GM23338 (cell line): ENCODE results near the gene AMPD3. TPM values are rescaled to one million over a fixed set of nuclear protein-coding genes. Genes with fewer than 3 reads are reported as not detected.

Experiments
- ATAC-seq: fragments of 200-7000 bp; cut with Tn5 transposase; 3 replicates; pipeline ENCODE4 v1.9.1; 2020
- DNase-seq: peaks from one replicate; pipeline ENCODE4 v3.0.0-alpha.2; 2015; ENCODE audit warnings: low spot score
- H2AFZ ChIP-seq: fragments of 200-600 bp; sonication (generic); 2 replicates; pipeline ENCODE4 v1.8.0; 2016; ENCODE audit warnings: antibody characterized with exemption, mild to moderate bottlenecking, moderate library complexity
- H3F3A ChIP-seq: fragments of 200-600 bp; sonication (generic); replicated peaks from 2 replicates; pipeline ENCODE4 v1.8.0; 2017; ENCODE audit warnings: antibody characterized with exemption, mixed run types, low read depth
- H3K27ac ChIP-seq: fragments of 200-600 bp; sonication (generic); 2 replicates; pipeline ENCODE4 v1.6.1; 2016; ENCODE audit warnings: low read depth
- H3K27me3 ChIP-seq: fragments of 200-600 bp; sonication (generic); 2 replicates; pipeline ENCODE4 v1.8.0; 2016; ENCODE audit warnings: mild to moderate bottlenecking, mixed run types, moderate library complexity; ENCODE audit not compliant: insufficient read depth
- H3K36me3 ChIP-seq: fragments of 200-600 bp; sonication (generic); 2 replicates; pipeline ENCODE4 v1.8.0; 2016; ENCODE audit warnings: mild to moderate bottlenecking; ENCODE audit not compliant: insufficient read depth
- H3K4me1 ChIP-seq: fragments of 200-600 bp; sonication (generic); 2 replicates; pipeline ENCODE4 v1.8.0; 2016; ENCODE audit warnings: mild to moderate bottlenecking, moderate library complexity; ENCODE audit not compliant: insufficient read depth
- H3K4me2 ChIP-seq: fragments of 200-600 bp; sonication (generic); 2 replicates; pipeline ENCODE4 v1.7.1; 2017; ENCODE audit warnings: mixed run types
- H3K4me3 ChIP-seq: fragments of 200-600 bp; sonication (generic); 2 replicates; pipeline ENCODE4 v1.6.1; 2016; ENCODE audit warnings: mixed run types
- H3K79me2 ChIP-seq: fragments of 200-600 bp; sonication (generic); replicated peaks from 2 replicates; pipeline ENCODE4 v1.8.0; 2017; ENCODE audit warnings: mild to moderate bottlenecking; ENCODE audit not compliant: insufficient read depth
- H3K9me2 ChIP-seq: fragments of 200-600 bp; sonication (generic); 2 replicates; pipeline ENCODE4 v1.8.0; 2017; ENCODE audit not compliant: insufficient read depth
- H4K20me1 ChIP-seq: fragments of 200-600 bp; sonication (generic); replicated peaks from 2 replicates; pipeline ENCODE4 v1.8.0; 2017; ENCODE audit warnings: mild to moderate bottlenecking; ENCODE audit not compliant: insufficient read depth
- H3K27ac Mint-ChIP-seq: 2 replicates; pipeline ENCODE4 v1.8.0; 2020; ENCODE audit warnings: inconsistent platforms, mild to moderate bottlenecking, moderate library complexity, mixed read lengths
- H3K27me3 Mint-ChIP-seq: 3 replicates; pipeline ENCODE4 v1.8.0; 2022; ENCODE audit warnings: low read depth, mild to moderate bottlenecking, moderate library complexity, mixed read lengths, inconsistent platforms; ENCODE audit not compliant: insufficient read depth, poor library complexity
- H3K36me3 Mint-ChIP-seq: 3 replicates; pipeline ENCODE4 v1.8.0; 2021; ENCODE audit warnings: low read depth, mild to moderate bottlenecking, inconsistent platforms, moderate library complexity, mixed read lengths
- H3K4me1 Mint-ChIP-seq: 3 replicates; pipeline ENCODE4 v1.8.0; 2020; ENCODE audit warnings: mild to moderate bottlenecking, inconsistent platforms, mixed read lengths
- H3K4me3 Mint-ChIP-seq: 3 replicates; pipeline ENCODE4 v1.8.0; 2021; ENCODE audit warnings: moderate library complexity, mild to moderate bottlenecking, inconsistent platforms, mixed read lengths
- H3K9me3 Mint-ChIP-seq: 3 replicates; pipeline ENCODE4 v1.8.0; 2020; ENCODE audit warnings: moderate library complexity, mild to moderate bottlenecking, inconsistent platforms, mixed read lengths
- CREB1 ChIP-seq: fragments of 250-450 bp; sonication (Bioruptor Pico); IDR thresholded peaks from 2 replicates; pipeline ENCODE4 v1.5.0; 2020; ENCODE audit warnings: low read depth, mild to moderate bottlenecking, moderate library complexity
- EZH2 ChIP-seq: fragments of 200-600 bp; sonication (generic); IDR thresholded peaks from one replicate; pipeline ENCODE4 v1.8.0; 2017; ENCODE audit warnings: antibody characterized with exemption, mild to moderate bottlenecking, low read depth; ENCODE audit not compliant: unreplicated experiment
- EZH2phosphoT487 ChIP-seq: fragments of 200-600 bp; sonication (generic); IDR thresholded peaks from one replicate; pipeline ENCODE4 v1.8.1; 2018; ENCODE audit warnings: antibody characterized with exemption; ENCODE audit not compliant: unreplicated experiment
- JUNB ChIP-seq: IDR thresholded peaks from one replicate; pipeline ENCODE4 v1.6.1; 2016; ENCODE audit warnings: antibody characterized with exemption; ENCODE audit not compliant: unreplicated experiment
- NANOG ChIP-seq: IDR thresholded peaks from 2 replicates; pipeline ENCODE4 v1.6.1; 2016; ENCODE audit warnings: antibody characterized with exemption, borderline replicate concordance
- POLR2AphosphoS5 ChIP-seq: IDR thresholded peaks from 2 replicates; pipeline ENCODE4 v1.6.1; 2016; ENCODE audit warnings: antibody characterized with exemption, low read depth
- STAT1 ChIP-seq: IDR thresholded peaks from one replicate; pipeline ENCODE4 v1.6.1; 2016; ENCODE audit warnings: antibody characterized with exemption; ENCODE audit not compliant: unreplicated experiment
- ZNF114 ChIP-seq: fragments of 250-450 bp; sonication (Bioruptor Pico); IDR thresholded peaks from 2 replicates; pipeline ENCODE4 v1.5.0; 2020; ENCODE audit warnings: mild to moderate bottlenecking, moderate library complexity
- ZNF331 ChIP-seq: fragments of 250-450 bp; sonication (Bioruptor Pico); IDR thresholded peaks from 2 replicates; pipeline ENCODE4 v1.5.0; 2020; ENCODE audit warnings: low read depth, mild to moderate bottlenecking, moderate library complexity
- polyA plus RNA-seq: library from polyadenylated mRNA; unstranded; fragments of >200 nt; fragmentation: Nextera tagmentation; extraction: Ambion mirVana; gene quantifications from 2 replicates; pipeline ENCODE4 v1.2.1, GENCODE V29; 2016
- total RNA-seq: library from RNA; depleted of rRNA; stranded (reverse); fragments of >200 nt; shearing (Covaris generic); gene quantifications from 2 replicates; pipeline ENCODE4 v1.2.3, GENCODE V29; 2014
- TF ChIP-seq, protein P1 (sequence below): fragments of 250-450 bp; sonication (Bioruptor Pico); IDR thresholded peaks from 2 replicates; pipeline ENCODE4 v1.5.0; 2020; ENCODE audit warnings: mild to moderate bottlenecking, moderate library complexity
- TF ChIP-seq, protein P2 (sequence below): IDR thresholded peaks from 2 replicates; pipeline ENCODE4 v1.6.1; 2016; ENCODE audit warnings: antibody characterized with exemption
- TF ChIP-seq, protein P3 (sequence below), 2 experiments: fragments of 200-600 bp in 1 of 2; sonication (generic) in 1 of 2; conservative IDR thresholded peaks; 2 replicates each; pipeline versions ENCODE4 v1.5.1 to v1.6.1; 2016 to 2017; ENCODE audit warnings: antibody characterized with exemption in 2 of 2, low read depth in 2 of 2, mild to moderate bottlenecking in 2 of 2, moderate library complexity in 1 of 2
- TF ChIP-seq, protein P4 (sequence below): IDR thresholded peaks from one replicate; pipeline ENCODE4 v1.6.1; 2018; ENCODE audit warnings: antibody characterized with exemption; ENCODE audit not compliant: unreplicated experiment

AMPD3 gene
- total and polyA plus RNA-seq, 2 experiments from 2014 or later = 1.6 to 2.1 TPM

DNA sequence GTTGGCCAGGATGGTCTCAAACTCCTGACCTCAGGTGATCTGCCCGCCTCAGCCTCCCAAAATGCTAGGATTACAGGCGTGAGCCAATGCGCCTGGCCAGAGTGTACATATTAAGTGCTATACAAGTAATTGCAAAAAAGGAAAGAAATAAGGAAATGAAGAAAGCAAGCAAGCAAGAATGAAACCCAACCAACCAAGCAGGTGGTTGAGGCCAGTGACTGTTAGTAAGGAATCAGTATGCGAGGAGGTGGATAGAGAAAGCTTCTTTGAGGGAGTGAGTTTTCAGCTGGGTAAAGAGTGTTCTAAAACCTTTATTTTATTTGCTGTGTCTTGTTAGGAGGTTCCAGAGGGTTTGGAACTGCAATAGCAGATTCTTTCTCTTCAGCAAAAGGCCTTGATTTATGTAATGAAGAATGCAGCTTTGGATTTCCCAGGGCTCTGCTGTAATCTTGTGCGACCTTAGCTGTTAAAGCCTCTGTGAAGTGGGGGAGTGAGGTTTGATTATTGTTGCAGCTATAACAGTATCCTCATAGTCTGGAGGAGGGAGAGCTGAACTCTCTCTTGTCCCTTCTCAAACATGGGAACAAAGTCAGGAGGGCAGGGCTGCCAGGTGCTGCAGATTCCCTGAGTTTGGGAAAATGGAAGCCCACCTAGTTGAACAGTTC, 5.7 kb downstream of the AMPD3 start:
- peaks cover 16% of the 10 kb centered on the region for H3K4me1 ChIP-seq
- H3K4me3 ChIP-seq = no peak overlapping the region
- DNase-seq = no peak
- Mint-ChIP-seq H3K36me3 (peaks cover 4% of the 10 kb centered on the region; the same call in 2 of the 3 replicates), H3K27me3 (peaks cover 7% of the 10 kb centered on the region), H3K27ac (no peak overlapping the region), H3K4me3 (no peak overlapping the region), H3K9me3 (no peaks in the 10 kb centered on the region; the same call in 2 of the 3 replicates), H3K4me1 (peaks cover 24% of the 10 kb centered on the region)
- H2AFZ ChIP-seq = no peak overlapping the region
- H3K36me3 ChIP-seq = no peaks in the 10 kb centered on the region
- H3K27me3 ChIP-seq = no peaks in the 10 kb centered on the region
- no peak for ATAC-seq
- no peak overlapping the region for H3K27ac ChIP-seq
- H3K9me2 ChIP-seq = no peaks in the 10 kb centered on the region
- H3K79me2 ChIP-seq = no peaks in the 10 kb centered on the region
- H4K20me1 ChIP-seq = no peaks in the 10 kb centered on the region
- H3F3A ChIP-seq = no peaks in the 10 kb centered on the region
- TF ChIP-seq, protein P1, sequence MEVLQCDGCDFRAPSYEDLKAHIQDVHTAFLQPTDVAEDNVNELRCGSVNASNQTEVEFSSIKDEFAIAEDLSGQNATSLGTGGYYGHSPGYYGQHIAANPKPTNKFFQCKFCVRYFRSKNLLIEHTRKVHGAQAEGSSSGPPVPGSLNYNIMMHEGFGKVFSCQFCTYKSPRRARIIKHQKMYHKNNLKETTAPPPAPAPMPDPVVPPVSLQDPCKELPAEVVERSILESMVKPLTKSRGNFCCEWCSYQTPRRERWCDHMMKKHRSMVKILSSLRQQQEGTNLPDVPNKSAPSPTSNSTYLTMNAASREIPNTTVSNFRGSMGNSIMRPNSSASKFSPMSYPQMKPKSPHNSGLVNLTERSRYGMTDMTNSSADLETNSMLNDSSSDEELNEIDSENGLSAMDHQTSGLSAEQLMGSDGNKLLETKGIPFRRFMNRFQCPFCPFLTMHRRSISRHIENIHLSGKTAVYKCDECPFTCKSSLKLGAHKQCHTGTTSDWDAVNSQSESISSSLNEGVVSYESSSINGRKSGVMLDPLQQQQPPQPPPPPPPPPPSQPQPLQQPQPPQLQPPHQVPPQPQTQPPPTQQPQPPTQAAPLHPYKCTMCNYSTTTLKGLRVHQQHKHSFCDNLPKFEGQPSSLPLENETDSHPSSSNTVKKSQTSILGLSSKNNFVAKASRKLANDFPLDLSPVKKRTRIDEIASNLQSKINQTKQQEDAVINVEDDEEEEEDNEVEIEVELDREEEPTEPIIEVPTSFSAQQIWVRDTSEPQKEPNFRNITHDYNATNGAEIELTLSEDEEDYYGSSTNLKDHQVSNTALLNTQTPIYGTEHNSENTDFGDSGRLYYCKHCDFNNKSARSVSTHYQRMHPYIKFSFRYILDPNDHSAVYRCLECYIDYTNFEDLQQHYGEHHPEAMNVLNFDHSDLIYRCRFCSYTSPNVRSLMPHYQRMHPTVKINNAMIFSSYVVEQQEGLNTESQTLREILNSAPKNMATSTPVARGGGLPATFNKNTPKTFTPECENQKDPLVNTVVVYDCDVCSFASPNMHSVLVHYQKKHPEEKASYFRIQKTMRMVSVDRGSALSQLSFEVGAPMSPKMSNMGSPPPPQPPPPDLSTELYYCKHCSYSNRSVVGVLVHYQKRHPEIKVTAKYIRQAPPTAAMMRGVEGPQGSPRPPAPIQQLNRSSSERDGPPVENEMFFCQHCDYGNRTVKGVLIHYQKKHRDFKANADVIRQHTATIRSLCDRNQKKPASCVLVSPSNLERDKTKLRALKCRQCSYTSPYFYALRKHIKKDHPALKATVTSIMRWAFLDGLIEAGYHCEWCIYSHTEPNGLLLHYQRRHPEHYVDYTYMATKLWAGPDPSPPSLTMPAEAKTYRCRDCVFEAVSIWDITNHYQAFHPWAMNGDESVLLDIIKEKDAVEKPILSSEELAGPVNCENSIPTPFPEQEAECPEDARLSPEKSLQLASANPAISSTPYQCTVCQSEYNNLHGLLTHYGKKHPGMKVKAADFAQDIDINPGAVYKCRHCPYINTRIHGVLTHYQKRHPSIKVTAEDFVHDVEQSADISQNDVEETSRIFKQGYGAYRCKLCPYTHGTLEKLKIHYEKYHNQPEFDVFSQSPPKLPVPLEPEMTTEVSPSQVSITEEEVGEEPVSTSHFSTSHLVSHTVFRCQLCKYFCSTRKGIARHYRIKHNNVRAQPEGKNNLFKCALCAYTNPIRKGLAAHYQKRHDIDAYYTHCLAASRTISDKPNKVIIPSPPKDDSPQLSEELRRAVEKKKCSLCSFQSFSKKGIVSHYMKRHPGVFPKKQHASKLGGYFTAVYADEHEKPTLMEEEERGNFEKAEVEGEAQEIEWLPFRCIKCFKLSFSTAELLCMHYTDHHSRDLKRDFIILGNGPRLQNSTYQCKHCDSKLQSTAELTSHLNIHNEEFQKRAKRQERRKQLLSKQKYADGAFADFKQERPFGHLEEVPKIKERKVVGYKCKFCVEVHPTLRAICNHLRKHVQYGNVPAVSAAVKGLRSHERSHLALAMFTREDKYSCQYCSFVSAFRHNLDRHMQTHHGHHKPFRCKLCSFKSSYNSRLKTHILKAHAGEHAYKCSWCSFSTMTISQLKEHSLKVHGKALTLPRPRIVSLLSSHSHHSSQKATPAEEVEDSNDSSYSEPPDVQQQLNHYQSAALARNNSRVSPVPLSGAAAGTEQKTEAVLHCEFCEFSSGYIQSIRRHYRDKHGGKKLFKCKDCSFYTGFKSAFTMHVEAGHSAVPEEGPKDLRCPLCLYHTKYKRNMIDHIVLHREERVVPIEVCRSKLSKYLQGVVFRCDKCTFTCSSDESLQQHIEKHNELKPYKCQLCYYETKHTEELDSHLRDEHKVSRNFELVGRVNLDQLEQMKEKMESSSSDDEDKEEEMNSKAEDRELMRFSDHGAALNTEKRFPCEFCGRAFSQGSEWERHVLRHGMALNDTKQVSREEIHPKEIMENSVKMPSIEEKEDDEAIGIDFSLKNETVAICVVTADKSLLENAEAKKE = no peak
- TF ChIP-seq JUNB (no peak), STAT1 (no peak), EZH2 (no peak), NANOG (no peak), ZNF114 (CRISPR knock-in tag) (no peak), EZH2phosphoT487 (no peak), POLR2AphosphoS5 (no peak), ZNF331 (CRISPR knock-in tag) (no peak), CREB1 (CRISPR knock-in tag) (no peak)
- TF ChIP-seq, protein P2, sequence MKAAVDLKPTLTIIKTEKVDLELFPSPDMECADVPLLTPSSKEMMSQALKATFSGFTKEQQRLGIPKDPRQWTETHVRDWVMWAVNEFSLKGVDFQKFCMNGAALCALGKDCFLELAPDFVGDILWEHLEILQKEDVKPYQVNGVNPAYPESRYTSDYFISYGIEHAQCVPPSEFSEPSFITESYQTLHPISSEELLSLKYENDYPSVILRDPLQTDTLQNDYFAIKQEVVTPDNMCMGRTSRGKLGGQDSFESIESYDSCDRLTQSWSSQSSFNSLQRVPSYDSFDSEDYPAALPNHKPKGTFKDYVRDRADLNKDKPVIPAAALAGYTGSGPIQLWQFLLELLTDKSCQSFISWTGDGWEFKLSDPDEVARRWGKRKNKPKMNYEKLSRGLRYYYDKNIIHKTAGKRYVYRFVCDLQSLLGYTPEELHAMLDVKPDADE = no peak
- TF ChIP-seq, protein P3, sequence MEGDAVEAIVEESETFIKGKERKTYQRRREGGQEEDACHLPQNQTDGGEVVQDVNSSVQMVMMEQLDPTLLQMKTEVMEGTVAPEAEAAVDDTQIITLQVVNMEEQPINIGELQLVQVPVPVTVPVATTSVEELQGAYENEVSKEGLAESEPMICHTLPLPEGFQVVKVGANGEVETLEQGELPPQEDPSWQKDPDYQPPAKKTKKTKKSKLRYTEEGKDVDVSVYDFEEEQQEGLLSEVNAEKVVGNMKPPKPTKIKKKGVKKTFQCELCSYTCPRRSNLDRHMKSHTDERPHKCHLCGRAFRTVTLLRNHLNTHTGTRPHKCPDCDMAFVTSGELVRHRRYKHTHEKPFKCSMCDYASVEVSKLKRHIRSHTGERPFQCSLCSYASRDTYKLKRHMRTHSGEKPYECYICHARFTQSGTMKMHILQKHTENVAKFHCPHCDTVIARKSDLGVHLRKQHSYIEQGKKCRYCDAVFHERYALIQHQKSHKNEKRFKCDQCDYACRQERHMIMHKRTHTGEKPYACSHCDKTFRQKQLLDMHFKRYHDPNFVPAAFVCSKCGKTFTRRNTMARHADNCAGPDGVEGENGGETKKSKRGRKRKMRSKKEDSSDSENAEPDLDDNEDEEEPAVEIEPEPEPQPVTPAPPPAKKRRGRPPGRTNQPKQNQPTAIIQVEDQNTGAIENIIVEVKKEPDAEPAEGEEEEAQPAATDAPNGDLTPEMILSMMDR (conservative IDR thresholded peaks at IDR 0.05; ENCODE audit: low read depth in 2 of 2) = no peak
- TF ChIP-seq, protein P4, sequence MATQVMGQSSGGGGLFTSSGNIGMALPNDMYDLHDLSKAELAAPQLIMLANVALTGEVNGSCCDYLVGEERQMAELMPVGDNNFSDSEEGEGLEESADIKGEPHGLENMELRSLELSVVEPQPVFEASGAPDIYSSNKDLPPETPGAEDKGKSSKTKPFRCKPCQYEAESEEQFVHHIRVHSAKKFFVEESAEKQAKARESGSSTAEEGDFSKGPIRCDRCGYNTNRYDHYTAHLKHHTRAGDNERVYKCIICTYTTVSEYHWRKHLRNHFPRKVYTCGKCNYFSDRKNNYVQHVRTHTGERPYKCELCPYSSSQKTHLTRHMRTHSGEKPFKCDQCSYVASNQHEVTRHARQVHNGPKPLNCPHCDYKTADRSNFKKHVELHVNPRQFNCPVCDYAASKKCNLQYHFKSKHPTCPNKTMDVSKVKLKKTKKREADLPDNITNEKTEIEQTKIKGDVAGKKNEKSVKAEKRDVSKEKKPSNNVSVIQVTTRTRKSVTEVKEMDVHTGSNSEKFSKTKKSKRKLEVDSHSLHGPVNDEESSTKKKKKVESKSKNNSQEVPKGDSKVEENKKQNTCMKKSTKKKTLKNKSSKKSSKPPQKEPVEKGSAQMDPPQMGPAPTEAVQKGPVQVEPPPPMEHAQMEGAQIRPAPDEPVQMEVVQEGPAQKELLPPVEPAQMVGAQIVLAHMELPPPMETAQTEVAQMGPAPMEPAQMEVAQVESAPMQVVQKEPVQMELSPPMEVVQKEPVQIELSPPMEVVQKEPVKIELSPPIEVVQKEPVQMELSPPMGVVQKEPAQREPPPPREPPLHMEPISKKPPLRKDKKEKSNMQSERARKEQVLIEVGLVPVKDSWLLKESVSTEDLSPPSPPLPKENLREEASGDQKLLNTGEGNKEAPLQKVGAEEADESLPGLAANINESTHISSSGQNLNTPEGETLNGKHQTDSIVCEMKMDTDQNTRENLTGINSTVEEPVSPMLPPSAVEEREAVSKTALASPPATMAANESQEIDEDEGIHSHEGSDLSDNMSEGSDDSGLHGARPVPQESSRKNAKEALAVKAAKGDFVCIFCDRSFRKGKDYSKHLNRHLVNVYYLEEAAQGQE = no peak
- H3K4me2 ChIP-seq = no peak overlapping the region
